Activated CD4-positive, alpha-beta T cell treated with anti-CD3 and anti-CD28 coated beads, Interleukin-2, amount 10 ng/mL, durations not matched to agents 24 days and 14 days (primary cell): ENCODE results near the gene NETO1. TPM values are rescaled to one million over a fixed set of nuclear protein-coding genes. Genes with fewer than 3 reads are reported as not detected.

Experiments used
- DNase-seq: peaks from one replicate; pipeline ENCODE4 v3.0.0; 2022
- H3K27ac Mint-ChIP-seq: one replicate; pipeline ENCODE4 v1.8.0; 2022; ENCODE audit warnings: mild to moderate bottlenecking, mixed read lengths
- H3K27me3 Mint-ChIP-seq: one replicate; pipeline ENCODE4 v1.8.0; 2022; ENCODE audit warnings: mixed read lengths
- H3K36me3 Mint-ChIP-seq: one replicate; pipeline ENCODE4 v1.8.0; 2022; ENCODE audit warnings: low read depth, mild to moderate bottlenecking, mixed read lengths
- H3K4me1 Mint-ChIP-seq: one replicate; pipeline ENCODE4 v1.8.0; 2021; ENCODE audit warnings: mixed read lengths
- H3K4me3 Mint-ChIP-seq: one replicate; pipeline ENCODE4 v1.8.0; 2022; ENCODE audit warnings: mild to moderate bottlenecking, moderate library complexity, mixed read lengths
- H3K9me3 Mint-ChIP-seq: one replicate; pipeline ENCODE4 v1.8.0; 2021; ENCODE audit warnings: mixed read lengths
- intact Hi-C: fragments of 100-400 bp; cut with micrococcal nuclease; formaldehyde crosslinking; loops from one replicate; pipeline ENCODE4 v1.15.1; 2023
- total RNA-seq: library from RNA; stranded (reverse); gene quantifications from 2 replicates; pipeline ENCODE4 v1.2.3, GENCODE V29; 2022

The NETO1 gene
- total RNA-seq, 1 donor from 2014 or later = not detected

- no peaks in the 10 kb centered on the region for H3K4me1 Mint-ChIP-seq
These were observed 140.0 kb downstream of the NETO1 start for GRCh38 chr18:72727776-72728175.

GRCh38 chr18:72727038-72727655, 140.6 kb downstream of the NETO1 start:
- Mint-ChIP-seq H3K27me3 (no peaks in the 10 kb centered on the region), H3K9me3 (no peaks in the 10 kb centered on the region), H3K36me3 (no peaks in the 10 kb centered on the region), H3K4me3 (no peak overlapping the region), H3K4me1 (no peaks in the 10 kb centered on the region), H3K27ac (no peak overlapping the region)
- intact Hi-C loops = no loop called here
- DNase-seq = no peak

More at GRCh38 chr18:72727776-72728175, 140.0 kb downstream of the NETO1 start:
- H3K27me3 Mint-ChIP-seq = no peaks in the 10 kb centered on the region
- no peak for DNase-seq
- H3K27ac Mint-ChIP-seq = no peak overlapping the region
- H3K36me3 Mint-ChIP-seq = no peaks in the 10 kb centered on the region
- no peaks in the 10 kb centered on the region for H3K9me3 Mint-ChIP-seq
- no peak overlapping the region for H3K4me3 Mint-ChIP-seq
- intact Hi-C loops = no loop called here

GRCh38 chr18:72726201-72726600, 141.6 kb downstream of the NETO1 start:
- intact Hi-C loops = no loop called here
- H3K36me3 Mint-ChIP-seq = no peaks in the 10 kb centered on the region
- H3K27ac Mint-ChIP-seq = no peak overlapping the region
- H3K4me1 Mint-ChIP-seq = no peaks in the 10 kb centered on the region
- DNase-seq = no peak
- H3K4me3 Mint-ChIP-seq = no peak overlapping the region
- H3K27me3 Mint-ChIP-seq = no peaks in the 10 kb centered on the region
- H3K9me3 Mint-ChIP-seq = no peaks in the 10 kb centered on the region

GRCh38 chr18:72721330-72721729, 146.5 kb downstream of the NETO1 start:
- Mint-ChIP-seq H3K4me3 (no peak overlapping the region), H3K36me3 (no peaks in the 10 kb centered on the region), H3K27ac (no peak overlapping the region), H3K4me1 (no peaks in the 10 kb centered on the region), H3K9me3 (no peaks in the 10 kb centered on the region), H3K27me3 (no peaks in the 10 kb centered on the region)
- no peak for DNase-seq
- intact Hi-C loops = no loop called here

GRCh38 chr18:72720116-72720515, 147.7 kb downstream of the NETO1 start:
- intact Hi-C loops = no loop called here

GRCh38 chr18:72704202-72704601, 163.6 kb downstream of the NETO1 start:
- no peaks in the 10 kb centered on the region for H3K36me3 Mint-ChIP-seq
- no peaks in the 10 kb centered on the region for H3K4me1 Mint-ChIP-seq
- no peak overlapping the region for H3K4me3 Mint-ChIP-seq
- no peaks in the 10 kb centered on the region for H3K27me3 Mint-ChIP-seq
- no peak overlapping the region for H3K27ac Mint-ChIP-seq
- no peak for DNase-seq
- no peaks in the 10 kb centered on the region for H3K9me3 Mint-ChIP-seq
- intact Hi-C loops = no loop called here

More at GRCh38 chr18:72720116-72720515, 147.7 kb downstream of the NETO1 start:
- Mint-ChIP-seq H3K36me3 (no peaks in the 10 kb centered on the region), H3K27ac (no peak overlapping the region), H3K9me3 (no peaks in the 10 kb centered on the region), H3K4me3 (no peak overlapping the region), H3K27me3 (no peaks in the 10 kb centered on the region), H3K4me1 (no peaks in the 10 kb centered on the region)
- no peak for DNase-seq

GRCh38 chr18:72700961-72701710, 166.7 kb downstream of the NETO1 start:
- H3K36me3 Mint-ChIP-seq = no peaks in the 10 kb centered on the region

GRCh38 chr18:72697706-72698105, 170.1 kb downstream of the NETO1 start:
- Mint-ChIP-seq H3K4me1 (no peaks in the 10 kb centered on the region), H3K27ac (no peak overlapping the region), H3K4me3 (no peak overlapping the region), H3K27me3 (no peaks in the 10 kb centered on the region), H3K9me3 (no peaks in the 10 kb centered on the region), H3K36me3 (no peaks in the 10 kb centered on the region)
- no peak for DNase-seq
- intact Hi-C loops = no loop called here

More at GRCh38 chr18:72700961-72701710, 166.7 kb downstream of the NETO1 start:
- H3K4me1 Mint-ChIP-seq = no peaks in the 10 kb centered on the region
- H3K4me3 Mint-ChIP-seq = no peak overlapping the region
- no peak overlapping the region for H3K27ac Mint-ChIP-seq
- DNase-seq = no peak
- no peaks in the 10 kb centered on the region for H3K9me3 Mint-ChIP-seq
- intact Hi-C loops = no loop called here
- no peaks in the 10 kb centered on the region for H3K27me3 Mint-ChIP-seq

GRCh38 chr18:72692595-72692994, 175.2 kb downstream of the NETO1 start:
- Mint-ChIP-seq H3K9me3 (no peaks in the 10 kb centered on the region), H3K27ac (no peak overlapping the region), H3K27me3 (no peaks in the 10 kb centered on the region), H3K4me3 (no peak overlapping the region), H3K36me3 (no peaks in the 10 kb centered on the region), H3K4me1 (no peaks in the 10 kb centered on the region)
- DNase-seq = no peak
- intact Hi-C loops = no loop called here
